Endothelial cell of umbilical vein (primary cell): ENCODE data around the gene WDR38. TPM values are rescaled to one million over a fixed set of nuclear protein-coding genes. Genes with fewer than 3 reads are reported as not detected.

Experiments used
- BruUV-seq: library from RNA; stranded (reverse); fragments of 400-500 nt; replicated peaks from 2 replicates; lab custom pipeline; 2021; lab: Mats Ljungman, UMichigan
- CTCF ChIA-PET: fragments of 300-600, 350-600 bp; sonication (Branson Sonifier 250); formaldehyde crosslinking; loops from one replicate; lab custom pipeline; 2021; ENCODE audit warnings: antibody characterized with exemption, inconsistent platforms; lab: Charles Lee
- POLR2A ChIA-PET: fragments of 300-600, 350-600 bp; sonication (Branson Sonifier 250); formaldehyde crosslinking; loops from one replicate; lab custom pipeline; 2021; ENCODE audit warnings: antibody characterized with exemption, inconsistent platforms; lab: Charles Lee
- DNase-seq: peaks from one replicate; pipeline ENCODE4 v3.0.0-alpha.2; 2011; ENCODE audit warnings: low read depth, low spot score
- FAIRE-seq: peaks from 2 replicates; lab custom pipeline; 2011; peaks lifted over from hg19 to GRCh38; lab: Jason Lieb, UNC
- H2AFZ ChIP-seq: 2 replicates; pipeline ENCODE4 v1.6.0; 2012; ENCODE audit warnings: low read depth, low read length, control low read depth, inconsistent platforms
- H3K27ac ChIP-seq: 2 replicates; pipeline ENCODE4 v1.5.1; 2011; ENCODE audit warnings: low read depth, mild to moderate bottlenecking, control low read depth, low read length, moderate library complexity; ENCODE audit not compliant: insufficient read depth
- H3K27me3 ChIP-seq, 2 experiments: 2 replicates each; pipeline versions ENCODE4 v1.6.0 to v1.6.1; 2011; ENCODE audit warnings: low read length in 2 of 2, mixed read lengths in 1 of 2; ENCODE audit not compliant: control insufficient read depth in 2 of 2, insufficient read depth in 2 of 2
- H3K36me3 ChIP-seq, 2 experiments: 2 replicates in 1 of 2; 3 replicates in 1 of 2; pipeline ENCODE4 v1.5.1; 2011; ENCODE audit warnings: low read length in 2 of 2, mild to moderate bottlenecking in 1 of 2, moderate library complexity in 1 of 2; ENCODE audit not compliant: control insufficient read depth in 2 of 2, insufficient read depth in 2 of 2; ENCODE audit errors: extremely low read depth in 1 of 2
- H3K4me1 ChIP-seq: 3 replicates; pipeline ENCODE4 v1.5.1; 2011; ENCODE audit warnings: mild to moderate bottlenecking, low read length; ENCODE audit not compliant: control insufficient read depth, insufficient read depth; ENCODE audit errors: extremely low read depth
- H3K4me2 ChIP-seq: 2 replicates; pipeline ENCODE4 v1.6.1; 2011; ENCODE audit warnings: low read length, control low read depth, mixed read lengths; ENCODE audit not compliant: insufficient read depth
- H3K4me3 ChIP-seq, 3 experiments: fragments of 200-600 bp in 1 of 3; sonication (generic), shearing (Covaris generic) in 1 of 3; replicated peaks in 1 of 3; 2 replicates each; pipeline ENCODE4 v1.5.1; 2011 to 2016; ENCODE audit warnings: control low read depth in 3 of 3, low read length in 3 of 3, mild to moderate bottlenecking in 2 of 3, inconsistent platforms in 1 of 3, low read depth in 1 of 3, moderate library complexity in 1 of 3; ENCODE audit not compliant: insufficient read depth in 1 of 3
- H3K79me2 ChIP-seq: 2 replicates; pipeline ENCODE4 v1.6.0; 2012; ENCODE audit warnings: low read length, inconsistent platforms; ENCODE audit not compliant: control insufficient read depth, insufficient read depth
- H3K9ac ChIP-seq: replicated peaks from 2 replicates; pipeline ENCODE3; 2011; ENCODE audit warnings: low read length, control low read depth; ENCODE audit not compliant: insufficient read depth; ENCODE audit errors: extremely low read depth
- H3K9me1 ChIP-seq: replicated peaks from 3 replicates; pipeline ENCODE4 v1.6.0; 2011; ENCODE audit warnings: mild to moderate bottlenecking, low read length; ENCODE audit not compliant: control insufficient read depth, insufficient read depth; ENCODE audit errors: extremely low read depth
- H3K9me3 ChIP-seq: replicated peaks from 2 replicates; pipeline ENCODE4 v1.5.1; 2012; ENCODE audit warnings: low read length, inconsistent platforms; ENCODE audit not compliant: control insufficient read depth, insufficient read depth
- H4K20me1 ChIP-seq: replicated peaks from 2 replicates; pipeline ENCODE3; 2011; ENCODE audit warnings: mild to moderate bottlenecking, low read length; ENCODE audit not compliant: control insufficient read depth, insufficient read depth; ENCODE audit errors: extremely low read depth
- CTCF ChIP-seq, 2 donors: IDR thresholded peaks; 1 replicate in 1 of 2; 2 replicates in 1 of 2; pipeline ENCODE4 v1.5.1; 2011; ENCODE audit warnings: low read length in 2 of 2, mild to moderate bottlenecking in 2 of 2, moderate library complexity in 2 of 2, control low read depth in 1 of 2, inconsistent platforms in 1 of 2, low read depth in 1 of 2; ENCODE audit not compliant: insufficient read depth in 1 of 2; ENCODE audit errors: extremely low read depth in 1 of 2
- EZH2 ChIP-seq: IDR thresholded peaks from 2 replicates; pipeline ENCODE4 v1.6.1; 2012; ENCODE audit warnings: borderline replicate concordance, low read depth, mild to moderate bottlenecking, moderate library complexity, low read length, inconsistent platforms; ENCODE audit not compliant: severe bottlenecking
- FOS ChIP-seq: IDR thresholded peaks from 2 replicates; pipeline ENCODE4 v1.6.1; 2011; ENCODE audit warnings: mild to moderate bottlenecking, low read length, moderate library complexity, borderline replicate concordance; ENCODE audit not compliant: insufficient read depth
- GATA2 ChIP-seq: IDR thresholded peaks from 2 replicates; pipeline ENCODE4 v1.7.0; 2011; ENCODE audit warnings: low read depth, mild to moderate bottlenecking, moderate library complexity, mixed read lengths, low read length; ENCODE audit not compliant: insufficient read length, insufficient read depth
- JUN ChIP-seq: IDR thresholded peaks from 2 replicates; pipeline ENCODE4 v1.6.1; 2011; ENCODE audit warnings: borderline replicate concordance, low read depth; ENCODE audit not compliant: insufficient read length, insufficient read depth
- MAX ChIP-seq: IDR thresholded peaks from 2 replicates; pipeline ENCODE4 v1.6.1; 2011; ENCODE audit not compliant: insufficient read depth, insufficient read length
- MYC ChIP-seq: IDR thresholded peaks from one replicate; pipeline ENCODE4 v1.6.1; 2011; ENCODE audit warnings: mild to moderate bottlenecking, low read depth, low read length
- POLR2A ChIP-seq: IDR thresholded peaks from 2 replicates; pipeline ENCODE4 v1.6.1; 2012; ENCODE audit warnings: low read depth, mild to moderate bottlenecking, control low read depth, low read length
- POLR2AphosphoS5 ChIP-seq: IDR thresholded peaks from 2 replicates; pipeline ENCODE4 v1.6.1; 2012; ENCODE audit warnings: low read depth, mild to moderate bottlenecking, control low read depth, low read length, moderate library complexity; ENCODE audit not compliant: insufficient read depth
- dilution Hi-C: fragments of 300-500 bp; cut with MboI; formaldehyde crosslinking; loops from one replicate; pipeline ENCODE4 v1.15.0; 2019; ENCODE audit warnings: low sequenced_read_pairs; ENCODE audit not compliant: extremely low pct_ligation_motif_present
- intact Hi-C: fragments of 100-400 bp; cut with micrococcal nuclease; formaldehyde crosslinking; loops from one replicate; pipeline ENCODE4 v1.10.0; 2022
- polyA plus RNA-seq, 4 experiments: library from polyadenylated mRNA; depleted of rRNA in 3 of 4; stranded (reverse) in 3 of 4; unstranded in 1 of 4; fragments of >200 nt; gene quantifications; 2 replicates each; pipeline versions ENCODE4 v1.2.1 to v1.2.3, GENCODE V29; 2011 to 2012; ENCODE audit warnings: missing spikeins in 1 of 4
- small RNA-seq: library from RNA; depleted of rRNA; stranded (forward); fragments of <200 nt; gene quantifications from one replicate; pipeline ENCODE3, GENCODE V24; 2012; ENCODE audit warnings: low replicate concordance, low read depth; ENCODE audit not compliant: insufficient read depth, insufficient read length
- total RNA-seq: library from RNA; stranded (reverse); gene quantifications from 2 replicates; pipeline ENCODE4 v1.2.3, GENCODE V29; 2021

WDR38 gene
- total and polyA plus RNA-seq, 2 donors (not counting 3 experiments of a cell fraction or from before 2014, with no cell fraction given): not detected

GRCh38 chr9:124906966-124907365 is 53.7 kb downstream of the WDR38 start:
- H3K4me2 ChIP-seq: no peak overlapping the region
- FAIRE-seq (peak; percentile 33), DNase-seq (peak; percentile 23)
- H3K27me3 ChIP-seq: no peaks in the 10 kb centered on the region
- no peaks in the 10 kb centered on the region for H3K9me3 ChIP-seq
- H2AFZ ChIP-seq: no peak overlapping the region
- BruUV-seq: no TSS peak
- H3K4me3 ChIP-seq: no peak overlapping the region
- peaks cover 12% of the 10 kb centered on the region for H3K4me1 ChIP-seq
- CTCF ChIA-PET: no interaction called here
- H3K79me2 ChIP-seq: no peaks in the 10 kb centered on the region
- TF ChIP-seq MYC: no peak
- TF ChIP-seq MAX: no peak
- TF ChIP-seq POLR2AphosphoS5: no peak
- TF ChIP-seq CTCF (IDR thresholded peaks at IDR 0.05; ENCODE audit: extremely low read depth in 1 of 2, insufficient read depth in 1 of 2, low read depth in 1 of 2, low read length in 2 of 2): no peak
- TF ChIP-seq FOS: no peak
- no peak for TF ChIP-seq EZH2
- no peak for TF ChIP-seq GATA2
- TF ChIP-seq POLR2A: no peak
- TF ChIP-seq JUN: no peak
- H4K20me1 ChIP-seq: no peaks in the 10 kb centered on the region
- intact Hi-C loops: no loop called here
- peaks cover 0 to 2% of the 10 kb centered on the region in 2 experiments for H3K36me3 ChIP-seq
- POLR2A ChIA-PET: no interaction called here
- peak overlapping the region; percentile 34 for H3K27ac ChIP-seq
- H3K9me1 ChIP-seq: no peaks in the 10 kb centered on the region
- peak overlapping the region; percentile 9 for H3K9ac ChIP-seq
- dilution Hi-C loops: no loop called here

Small RNA genes lying within 50 kb of the gene (small RNA-seq; reads per million reads assigned to genes)
- not detected for gene RNU4-82P

Other genes starting within 250 kb of the WDR38 start
- gene NR6A1, start 82.1 kb upstream of the WDR38 start, total RNA-seq: 0.32 and 1.2 TPM in 2 replicates
- gene NR6A1, start 82.1 kb upstream of the WDR38 start, polyA plus RNA-seq: 0.13 and 0.17 TPM in 2 replicates
- gene OLFML2A, start 76.3 kb upstream of the WDR38 start, total RNA-seq: 0.32 and 1.1 TPM in 2 replicates
- gene OLFML2A, start 76.3 kb upstream of the WDR38 start, polyA plus RNA-seq: 0.81 and 0.92 TPM in 2 replicates
- 1,181 and 1,230 TPM in 2 replicates for gene RPL35, start 8.5 kb downstream of the WDR38 start, total RNA-seq
- 1,706 and 2,206 TPM in 2 replicates for gene RPL35, start 8.5 kb downstream of the WDR38 start, polyA plus RNA-seq
- 67.7 and 68.1 TPM in 2 replicates for gene ARPC5L, start 8.7 kb downstream of the WDR38 start, total RNA-seq
- gene ARPC5L, start 8.7 kb downstream of the WDR38 start, polyA plus RNA-seq: 52.1 and 60.7 TPM in 2 replicates
- 14.7 and 19.9 TPM in 2 replicates for gene GOLGA1, start 87.6 kb downstream of the WDR38 start, total RNA-seq
- gene GOLGA1, start 87.6 kb downstream of the WDR38 start, polyA plus RNA-seq: 12.4 and 13.1 TPM in 2 replicates